Osteocyte (in vitro differentiated cells): ENCODE measurements around the gene DALRD3. TPM values are rescaled to one million over a fixed set of nuclear protein-coding genes. Genes with fewer than 3 reads are reported as not detected.

Experiments used
- DNase-seq: peaks from one replicate; pipeline ENCODE4 v3.0.0; 2021; ENCODE audit warnings: mixed read lengths; ENCODE audit not compliant: unreplicated experiment; ENCODE audit errors: extremely low spot score
- H3K27ac Mint-ChIP-seq: one replicate; pipeline ENCODE4 v1.8.0; 2021; ENCODE audit warnings: mild to moderate bottlenecking, mixed read lengths; ENCODE audit not compliant: unreplicated experiment
- H3K27me3 Mint-ChIP-seq: one replicate; pipeline ENCODE4 v1.8.0; 2021; ENCODE audit warnings: mixed read lengths; ENCODE audit not compliant: unreplicated experiment
- H3K36me3 Mint-ChIP-seq: one replicate; pipeline ENCODE4 v1.8.0; 2021; ENCODE audit warnings: mixed read lengths; ENCODE audit not compliant: unreplicated experiment
- H3K4me1 Mint-ChIP-seq: one replicate; pipeline ENCODE4 v1.8.0; 2021; ENCODE audit warnings: mixed read lengths; ENCODE audit not compliant: unreplicated experiment
- H3K4me3 Mint-ChIP-seq: one replicate; pipeline ENCODE4 v1.8.0; 2021; ENCODE audit warnings: mild to moderate bottlenecking, moderate library complexity, mixed read lengths; ENCODE audit not compliant: unreplicated experiment
- H3K9me3 Mint-ChIP-seq: one replicate; pipeline ENCODE4 v1.8.0; 2021; ENCODE audit warnings: mixed read lengths; ENCODE audit not compliant: unreplicated experiment
- CTCF ChIP-seq: fragments of 200-600 bp; sonication (generic); IDR thresholded peaks from 2 replicates; pipeline ENCODE4 v1.5.0; 2021; ENCODE audit warnings: antibody characterized with exemption, mild to moderate bottlenecking, moderate library complexity
- total RNA-seq: library from RNA; stranded (reverse); gene quantifications from 2 replicates; pipeline ENCODE4 v1.2.1, GENCODE V29; 2021

DALRD3 gene
- total RNA-seq, 1 donor from 2014 or later = 22.8 TPM

DNA sequence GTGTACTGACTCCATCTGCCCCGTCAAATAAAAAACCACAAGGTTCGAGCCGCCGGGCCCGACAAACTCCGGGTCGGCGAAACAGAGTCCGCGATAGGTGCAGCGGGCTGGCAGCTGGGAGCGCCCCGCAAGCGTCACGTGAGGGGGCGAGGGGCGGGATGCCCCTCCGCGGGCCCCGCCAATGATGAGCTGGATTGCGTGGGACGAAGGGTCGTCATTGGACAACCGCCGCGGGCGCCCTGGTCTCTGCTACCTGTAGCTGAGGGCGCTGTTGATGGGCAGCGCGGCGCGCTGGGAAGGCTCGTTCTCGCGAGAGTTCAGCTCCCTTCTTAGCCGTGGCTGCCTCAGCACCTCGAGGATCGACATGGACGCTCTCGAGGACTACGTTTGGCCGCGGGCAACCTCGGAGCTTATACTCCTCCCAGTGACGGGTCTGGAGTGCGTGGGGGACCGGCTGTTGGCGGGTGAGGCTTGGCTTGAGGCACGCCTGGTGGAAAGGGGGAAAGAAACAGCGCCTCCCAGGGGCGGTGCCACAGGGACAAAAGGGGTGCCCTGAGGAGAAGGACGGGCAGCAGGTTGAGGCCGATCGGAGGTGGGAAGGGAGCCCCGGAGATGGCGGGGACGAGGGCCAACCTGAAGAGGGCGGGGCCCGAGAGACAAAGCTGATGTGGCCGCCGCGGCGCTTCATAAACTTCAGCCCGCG, 11.2 kb downstream of the DALRD3 start, which contains the start of gene WDR6:
Gene WDR6 (plus strand): TSS at position 324 of the 703 bp plus-strand sequence. CDS start 41 bp downstream, at position 365.
- DNase-seq = peak; percentile 99
- peaks cover 31% of the 10 kb centered on the region for H3K4me1 Mint-ChIP-seq
- H3K36me3 Mint-ChIP-seq = peaks cover 3% of the 10 kb centered on the region
- no peaks in the 10 kb centered on the region for H3K27me3 Mint-ChIP-seq
- H3K9me3 Mint-ChIP-seq = no peaks in the 10 kb centered on the region
- TF ChIP-seq CTCF = peak; percentile 54
- peak within 1 kb of the TSS; percentile 100 for H3K4me3 Mint-ChIP-seq
- peak within 1 kb of the TSS; percentile 100 for H3K27ac Mint-ChIP-seq

- H3K9me3 Mint-ChIP-seq = no peaks in the 10 kb centered on the region
- peak overlapping the region; percentile 100 for H3K27ac Mint-ChIP-seq
- no peak for DNase-seq
- H3K27me3 Mint-ChIP-seq = no peaks in the 10 kb centered on the region
- H3K4me1 Mint-ChIP-seq = peaks cover 31% of the 10 kb centered on the region
- peak overlapping the region; percentile 100 for H3K4me3 Mint-ChIP-seq
- H3K36me3 Mint-ChIP-seq = no peaks in the 10 kb centered on the region
- no peak for TF ChIP-seq CTCF
These were observed 11.8 kb downstream of the DALRD3 start for GRCh38 chr3:49006408-49007067.

- no peak for TF ChIP-seq CTCF
- Mint-ChIP-seq H3K27ac (peak overlapping the region; percentile 100), H3K4me3 (peak overlapping the region; percentile 100), H3K9me3 (no peaks in the 10 kb centered on the region), H3K27me3 (no peaks in the 10 kb centered on the region), H3K36me3 (peaks cover 1% of the 10 kb centered on the region), H3K4me1 (peaks cover 31% of the 10 kb centered on the region)
- no peak for DNase-seq
These were observed 12.4 kb downstream of the DALRD3 start for GRCh38 chr3:49005998-49006397.

GRCh38 chr3:49005303-49005680, 13.1 kb downstream of the DALRD3 start:
- Mint-ChIP-seq H3K9me3 (no peaks in the 10 kb centered on the region), H3K4me3 (no peak overlapping the region), H3K4me1 (peaks cover 31% of the 10 kb centered on the region), H3K27ac (no peak overlapping the region), H3K27me3 (no peaks in the 10 kb centered on the region), H3K36me3 (peaks cover 2% of the 10 kb centered on the region)
- no peak for TF ChIP-seq CTCF
- no peak for DNase-seq
